ENCODE results near the gene FAM110A.
A peak's percentile ranks its signal among the peaks of the same experiment; 100 is the strongest.
"Not testable (repeated sequence)": the region's sequence is repeated elsewhere in the genome, so short reads cannot be mapped to it uniquely, and the experiment has no call there.

FAM110A gene

DNA sequence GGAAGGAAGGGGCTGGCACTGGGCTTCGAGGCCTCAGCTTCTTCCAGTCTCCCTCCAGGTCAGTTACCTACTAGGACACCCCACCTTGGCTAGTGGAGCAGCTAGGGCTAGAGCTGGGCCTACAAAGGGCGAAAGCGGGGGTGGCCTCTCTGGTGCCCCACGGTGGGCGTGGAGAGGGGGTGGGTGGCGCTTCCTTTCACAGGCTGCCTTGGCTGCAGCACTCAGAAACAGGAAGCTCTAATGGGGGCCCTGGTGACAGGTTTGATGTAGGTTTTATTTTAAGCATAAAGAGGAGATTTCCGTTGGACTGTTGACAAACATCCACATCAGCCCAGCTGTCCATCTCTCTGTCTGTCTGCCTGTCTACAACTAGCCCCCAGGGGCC, 13.4 kb downstream of the FAM110A start:
- no peak for ATAC-seq (ENCODE audit: low read depth)
- Histone ChIP-seq H3K27me3 (ENCODE audit: insufficient read depth, poor library complexity, severe bottlenecking) (no peaks in the 10 kb centered on the region), H3K27ac (ENCODE audit: poor library complexity, severe bottlenecking) (no peak overlapping the region), H3K4me1 (ENCODE audit: insufficient read depth, poor library complexity, severe bottlenecking) (peaks cover 23% of the 10 kb centered on the region), H3K9me3 (ENCODE audit: severe bottlenecking) (no peaks in the 10 kb centered on the region), H3K4me3 (ENCODE audit: severe bottlenecking) (no peak overlapping the region), H3K36me3 (ENCODE audit: low read depth) (peaks cover 22% of the 10 kb centered on the region)
- DNase-seq (ENCODE audit: low spot score), result no peak
- TF ChIP-seq, protein P1, sequence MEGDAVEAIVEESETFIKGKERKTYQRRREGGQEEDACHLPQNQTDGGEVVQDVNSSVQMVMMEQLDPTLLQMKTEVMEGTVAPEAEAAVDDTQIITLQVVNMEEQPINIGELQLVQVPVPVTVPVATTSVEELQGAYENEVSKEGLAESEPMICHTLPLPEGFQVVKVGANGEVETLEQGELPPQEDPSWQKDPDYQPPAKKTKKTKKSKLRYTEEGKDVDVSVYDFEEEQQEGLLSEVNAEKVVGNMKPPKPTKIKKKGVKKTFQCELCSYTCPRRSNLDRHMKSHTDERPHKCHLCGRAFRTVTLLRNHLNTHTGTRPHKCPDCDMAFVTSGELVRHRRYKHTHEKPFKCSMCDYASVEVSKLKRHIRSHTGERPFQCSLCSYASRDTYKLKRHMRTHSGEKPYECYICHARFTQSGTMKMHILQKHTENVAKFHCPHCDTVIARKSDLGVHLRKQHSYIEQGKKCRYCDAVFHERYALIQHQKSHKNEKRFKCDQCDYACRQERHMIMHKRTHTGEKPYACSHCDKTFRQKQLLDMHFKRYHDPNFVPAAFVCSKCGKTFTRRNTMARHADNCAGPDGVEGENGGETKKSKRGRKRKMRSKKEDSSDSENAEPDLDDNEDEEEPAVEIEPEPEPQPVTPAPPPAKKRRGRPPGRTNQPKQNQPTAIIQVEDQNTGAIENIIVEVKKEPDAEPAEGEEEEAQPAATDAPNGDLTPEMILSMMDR (IDR thresholded peaks at IDR 0.05; ENCODE audit: poor library complexity, severe bottlenecking), result no peak

DNA sequence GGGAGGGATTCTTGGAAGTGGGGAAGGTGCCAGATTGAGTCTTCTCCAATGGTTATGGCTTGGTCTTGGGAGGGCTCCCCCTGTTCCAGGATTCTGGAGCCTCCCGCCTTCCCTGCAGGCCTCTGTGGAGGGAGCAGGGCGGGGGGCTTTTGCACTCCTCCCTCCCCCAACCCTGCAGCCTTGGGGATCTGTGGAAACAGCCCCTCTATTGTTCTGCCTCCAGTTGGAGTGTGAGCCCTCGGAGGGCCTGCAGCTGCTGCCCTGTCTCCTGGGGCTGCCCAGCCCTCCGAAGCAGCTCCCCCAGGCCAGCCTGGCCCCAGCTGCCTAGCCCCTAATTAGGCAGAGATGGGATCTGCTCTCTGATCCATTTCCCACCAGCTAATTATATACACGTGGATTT, 14.7 kb downstream of the FAM110A start:
- peaks cover 14% of the 10 kb centered on the region for H3K4me1 ChIP-seq (ENCODE audit: insufficient read depth, poor library complexity, severe bottlenecking)
- no peaks in the 10 kb centered on the region for H3K9me3 ChIP-seq (ENCODE audit: severe bottlenecking)
- H3K36me3 ChIP-seq (ENCODE audit: low read depth), result peaks cover 22% of the 10 kb centered on the region
- H3K4me3 ChIP-seq (ENCODE audit: severe bottlenecking), result no peak overlapping the region
- DNase-seq (ENCODE audit: low spot score) (no peak), ATAC-seq (ENCODE audit: low read depth) (no peak)
- no peak overlapping the region for H3K27ac ChIP-seq (ENCODE audit: poor library complexity, severe bottlenecking)
- TF ChIP-seq, protein P1 (IDR thresholded peaks at IDR 0.05; ENCODE audit: poor library complexity, severe bottlenecking), result no peak
- H3K27me3 ChIP-seq (ENCODE audit: insufficient read depth, poor library complexity, severe bottlenecking), result no peaks in the 10 kb centered on the region

DNA sequence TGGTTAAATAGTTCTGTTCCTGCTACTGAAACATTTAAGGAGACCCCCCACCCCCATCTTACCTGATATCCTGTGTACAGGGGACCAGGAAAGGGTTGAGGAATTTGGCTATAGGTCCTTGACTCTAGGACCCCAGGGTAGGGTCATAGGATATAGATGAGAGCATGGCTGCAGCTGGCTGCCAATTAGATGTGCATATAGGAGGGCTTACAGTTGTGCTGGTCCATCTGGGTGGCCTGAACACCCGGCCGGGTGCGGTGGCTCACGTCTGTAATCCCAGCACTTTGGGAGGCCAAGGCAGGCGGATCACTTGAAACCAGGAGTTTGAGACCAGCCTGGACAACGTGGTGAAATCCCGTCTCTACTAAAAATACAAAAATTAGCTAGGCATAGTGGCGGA, 15.2 kb downstream of the FAM110A start:
- not testable (repeated sequence) for H3K27ac ChIP-seq (ENCODE audit: poor library complexity, severe bottlenecking)

DNA sequence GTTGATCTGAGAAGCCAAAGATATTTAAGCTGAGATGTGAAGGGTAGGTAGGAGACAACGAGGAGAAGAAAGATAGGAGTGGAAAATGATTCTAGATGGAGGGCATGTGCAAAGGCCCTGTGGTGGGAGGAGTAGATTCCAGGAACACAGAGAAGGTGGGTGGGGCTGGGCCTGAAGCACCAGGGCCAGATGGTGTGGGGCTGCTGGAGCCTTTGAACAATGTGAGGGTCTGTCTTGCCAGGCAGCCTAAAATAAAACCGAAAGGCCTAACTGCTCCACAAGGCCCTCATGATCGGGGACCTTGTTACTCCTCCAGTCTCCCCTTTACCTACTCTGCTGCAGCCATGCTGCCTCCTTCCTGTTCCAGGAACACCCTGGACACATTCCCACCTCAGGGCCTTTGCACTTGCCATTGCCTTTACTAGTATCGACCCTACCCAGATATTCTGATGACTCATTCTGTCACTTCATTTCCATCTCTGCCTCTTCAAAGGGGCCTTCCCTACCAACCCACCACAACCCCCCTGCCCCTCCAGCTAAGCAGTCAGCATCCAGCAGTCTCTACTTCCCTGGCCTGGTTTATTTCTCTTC, 20.0 kb downstream of the FAM110A start:
- no peak overlapping the region for H3K4me3 ChIP-seq (ENCODE audit: severe bottlenecking)
- TF ChIP-seq, protein P1 (IDR thresholded peaks at IDR 0.05; ENCODE audit: poor library complexity, severe bottlenecking), result no peak
- no peaks in the 10 kb centered on the region for H3K36me3 ChIP-seq (ENCODE audit: low read depth)
- no peaks in the 10 kb centered on the region for H3K9me3 ChIP-seq (ENCODE audit: severe bottlenecking)
- H3K27me3 ChIP-seq (ENCODE audit: insufficient read depth, poor library complexity, severe bottlenecking), result no peaks in the 10 kb centered on the region
- no peak for ATAC-seq (ENCODE audit: low read depth)
- peaks cover 37% of the 10 kb centered on the region for H3K4me1 ChIP-seq (ENCODE audit: insufficient read depth, poor library complexity, severe bottlenecking)
- peak overlapping the region; percentile 93 for H3K27ac ChIP-seq (ENCODE audit: poor library complexity, severe bottlenecking)
- DNase-seq (ENCODE audit: low spot score), result no peak

More for the DNA sequence above, 15.2 kb downstream of the FAM110A start:
- DNase-seq (ENCODE audit: low spot score); H3K4me3 ChIP-seq (ENCODE audit: severe bottlenecking); H3K9me3 ChIP-seq (ENCODE audit: severe bottlenecking); H3K4me1 ChIP-seq (ENCODE audit: insufficient read depth, poor library complexity, severe bottlenecking); H3K27me3 ChIP-seq (ENCODE audit: insufficient read depth, poor library complexity, severe bottlenecking); ATAC-seq (ENCODE audit: low read depth): not testable (repeated sequence)
- H3K36me3 ChIP-seq (ENCODE audit: low read depth), result peaks cover 22% of the 10 kb centered on the region

DNA sequence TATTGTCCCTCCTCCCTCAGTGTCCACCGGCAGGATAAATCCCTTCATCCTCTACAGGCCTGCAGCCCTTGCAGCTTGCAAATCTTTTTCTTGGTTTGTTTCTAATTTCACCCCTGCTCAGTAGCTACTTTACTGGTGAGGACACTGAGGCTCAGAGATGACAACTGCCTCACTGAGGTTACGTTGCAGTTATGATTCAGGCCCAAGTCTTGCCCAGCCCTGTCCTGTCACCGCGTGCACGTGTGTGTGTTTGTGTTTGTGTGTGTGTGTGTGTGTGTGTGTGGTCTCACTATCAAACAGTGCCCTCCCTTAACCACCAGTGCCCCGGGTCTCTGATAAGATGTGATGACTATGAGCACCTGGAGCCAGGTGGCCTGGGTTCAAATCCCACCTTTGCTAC, 21.1 kb downstream of the FAM110A start:
- DNase-seq (ENCODE audit: low spot score) (no peak), ATAC-seq (ENCODE audit: low read depth) (no peak)
- Histone ChIP-seq H3K9me3 (ENCODE audit: severe bottlenecking) (no peaks in the 10 kb centered on the region), H3K4me1 (ENCODE audit: insufficient read depth, poor library complexity, severe bottlenecking) (peaks cover 39% of the 10 kb centered on the region), H3K4me3 (ENCODE audit: severe bottlenecking) (no peak overlapping the region), H3K36me3 (ENCODE audit: low read depth) (no peaks in the 10 kb centered on the region), H3K27me3 (ENCODE audit: insufficient read depth, poor library complexity, severe bottlenecking) (no peaks in the 10 kb centered on the region), H3K27ac (ENCODE audit: poor library complexity, severe bottlenecking) (peak overlapping the region; percentile 93)
- TF ChIP-seq, protein P1 (IDR thresholded peaks at IDR 0.05; ENCODE audit: poor library complexity, severe bottlenecking), result no peak
